Fibroblast of the aortic adventitia (primary cell): ENCODE data around the gene PRKCB. TPM values are rescaled to one million over a fixed set of nuclear protein-coding genes. Genes with fewer than 3 reads are reported as not detected.

ENCODE experiments used
- DNase-seq: peaks from one replicate; pipeline ENCODE4 v3.0.0-alpha.2; 2010; ENCODE audit warnings: low read depth
- H3K4me3 ChIP-seq: 2 replicates; pipeline ENCODE4 v1.5.1; 2011; ENCODE audit warnings: low read depth, mild to moderate bottlenecking, control low read depth, low read length, moderate library complexity
- total RNA-seq: library from RNA; depleted of rRNA; stranded (reverse); fragments of >200 nt; gene quantifications from 2 replicates; pipeline ENCODE4 v1.2.3, GENCODE V29; 2012; ENCODE audit warnings: low replicate concordance
- TF ChIP-seq, protein P1 (sequence below): IDR thresholded peaks from 2 replicates; pipeline ENCODE4 v1.5.1; 2011; ENCODE audit warnings: mild to moderate bottlenecking, low read length, control low read depth, inconsistent platforms; ENCODE audit not compliant: insufficient read depth

Gene PRKCB
- total RNA-seq, 1 donor = not detected

DNA sequence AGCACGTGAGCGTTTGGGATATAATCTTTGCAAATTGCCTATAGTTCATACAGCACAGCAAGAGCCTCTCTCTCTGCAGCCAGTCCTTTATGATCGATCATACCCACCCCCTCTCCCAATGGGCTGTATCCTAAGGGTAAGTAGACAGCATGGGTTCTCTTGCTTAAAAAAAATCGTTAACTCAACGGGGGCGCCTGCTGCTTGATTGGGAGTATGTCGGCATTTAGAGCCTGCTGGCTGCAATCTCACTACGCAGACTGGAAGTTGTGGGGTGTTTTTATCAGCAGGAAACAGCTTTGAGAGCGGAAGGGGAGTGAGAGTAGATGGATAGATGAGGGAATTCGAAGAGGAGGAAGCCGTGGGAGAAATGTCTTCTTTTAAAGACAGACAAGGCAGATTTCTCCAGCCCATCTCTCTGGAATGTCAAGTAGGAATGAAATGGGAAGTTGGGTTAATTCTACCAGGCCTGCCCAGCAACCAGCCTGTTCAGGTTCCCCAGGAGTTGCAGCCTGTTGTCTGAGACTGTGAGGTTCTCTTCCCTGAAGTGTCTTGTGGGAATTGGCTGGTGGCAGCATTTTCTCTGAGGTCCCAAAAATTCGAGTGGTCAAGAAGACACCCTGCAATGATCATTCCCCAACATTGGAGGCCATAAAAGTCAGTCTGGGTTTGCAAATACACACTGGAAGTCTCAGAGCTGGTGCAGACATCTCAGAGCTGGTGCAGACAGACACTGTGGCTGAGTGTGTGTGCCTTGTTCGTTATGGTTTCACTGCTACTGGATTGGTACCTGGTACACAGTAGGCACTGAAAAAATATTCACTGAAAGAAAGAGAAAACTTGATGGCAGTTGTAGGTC lies 65.6 kb downstream of the PRKCB start:
- no peak for DNase-seq
- TF ChIP-seq, protein P1, sequence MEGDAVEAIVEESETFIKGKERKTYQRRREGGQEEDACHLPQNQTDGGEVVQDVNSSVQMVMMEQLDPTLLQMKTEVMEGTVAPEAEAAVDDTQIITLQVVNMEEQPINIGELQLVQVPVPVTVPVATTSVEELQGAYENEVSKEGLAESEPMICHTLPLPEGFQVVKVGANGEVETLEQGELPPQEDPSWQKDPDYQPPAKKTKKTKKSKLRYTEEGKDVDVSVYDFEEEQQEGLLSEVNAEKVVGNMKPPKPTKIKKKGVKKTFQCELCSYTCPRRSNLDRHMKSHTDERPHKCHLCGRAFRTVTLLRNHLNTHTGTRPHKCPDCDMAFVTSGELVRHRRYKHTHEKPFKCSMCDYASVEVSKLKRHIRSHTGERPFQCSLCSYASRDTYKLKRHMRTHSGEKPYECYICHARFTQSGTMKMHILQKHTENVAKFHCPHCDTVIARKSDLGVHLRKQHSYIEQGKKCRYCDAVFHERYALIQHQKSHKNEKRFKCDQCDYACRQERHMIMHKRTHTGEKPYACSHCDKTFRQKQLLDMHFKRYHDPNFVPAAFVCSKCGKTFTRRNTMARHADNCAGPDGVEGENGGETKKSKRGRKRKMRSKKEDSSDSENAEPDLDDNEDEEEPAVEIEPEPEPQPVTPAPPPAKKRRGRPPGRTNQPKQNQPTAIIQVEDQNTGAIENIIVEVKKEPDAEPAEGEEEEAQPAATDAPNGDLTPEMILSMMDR = no peak
- no peak overlapping the region for H3K4me3 ChIP-seq

DNA sequence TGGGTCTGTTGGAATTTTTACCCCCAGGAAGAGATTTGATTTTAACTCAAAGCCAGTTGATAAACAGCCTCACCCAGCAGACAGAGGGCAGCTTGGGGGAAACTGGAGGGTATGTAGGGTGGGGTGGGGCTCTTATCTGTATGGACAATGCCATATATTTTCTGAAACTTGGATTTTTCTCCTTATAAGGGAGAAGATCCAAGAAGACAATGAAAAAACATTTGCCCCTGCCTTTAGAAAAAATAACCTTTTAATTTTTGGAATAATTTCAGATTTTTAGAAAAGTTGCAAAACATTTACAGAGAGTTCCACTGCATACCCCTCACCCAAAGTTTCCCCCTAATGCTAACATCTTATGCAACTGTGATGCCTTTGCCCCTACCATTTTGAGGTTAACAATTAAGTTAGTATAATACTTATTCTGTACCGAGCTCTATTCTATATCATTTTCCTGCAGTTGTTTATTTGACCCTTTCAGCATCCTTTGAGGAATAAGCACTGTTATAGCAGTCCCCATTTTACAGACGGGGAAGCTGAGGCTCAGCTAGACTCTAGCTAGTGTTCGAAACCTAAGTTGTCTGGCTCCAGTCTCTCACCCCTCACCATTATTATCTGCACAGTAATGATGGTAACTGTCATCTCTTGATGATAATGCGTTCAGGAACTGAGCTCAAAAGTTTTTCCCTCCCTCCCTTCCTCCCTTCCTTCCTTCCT lies 66.4 kb downstream of the PRKCB start:
- H3K4me3 ChIP-seq = no peak overlapping the region
- no peak for DNase-seq
- TF ChIP-seq, protein P1 = no peak

DNA sequence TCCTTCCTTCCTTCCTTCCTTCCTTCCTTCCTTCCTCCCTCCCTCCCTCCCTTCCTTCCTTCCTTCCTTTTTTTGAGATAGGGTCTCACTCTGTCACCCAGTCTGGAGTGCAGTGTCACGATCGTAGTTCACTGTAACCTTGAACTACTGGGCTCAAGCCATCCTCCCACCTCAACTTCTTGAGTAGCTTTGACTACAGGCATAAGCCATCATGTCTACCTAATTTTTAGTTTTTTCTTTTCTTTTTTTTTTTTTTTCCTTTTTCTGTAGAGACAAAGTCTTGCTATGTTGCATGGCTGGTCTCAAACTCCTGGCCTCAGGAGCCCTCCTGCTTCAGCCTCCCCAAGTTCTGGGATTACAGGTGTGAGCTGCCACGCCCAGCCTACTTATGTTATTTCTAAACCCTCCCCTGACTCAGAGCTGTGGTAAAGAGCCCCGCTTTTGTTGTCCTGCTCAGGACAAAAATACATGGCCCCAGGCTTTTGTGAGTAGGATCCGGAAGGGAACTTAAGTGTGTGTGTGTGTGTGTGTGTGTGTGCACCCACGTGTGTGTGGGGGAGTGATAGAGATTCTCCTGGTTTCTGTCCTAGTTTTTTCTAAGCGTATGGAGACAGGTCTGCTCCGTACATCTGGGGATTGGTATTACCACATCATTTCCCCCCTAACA lies 67.1 kb downstream of the PRKCB start:
- TF ChIP-seq, protein P1 = no peak
- no peak overlapping the region for H3K4me3 ChIP-seq
- DNase-seq = no peak

DNA sequence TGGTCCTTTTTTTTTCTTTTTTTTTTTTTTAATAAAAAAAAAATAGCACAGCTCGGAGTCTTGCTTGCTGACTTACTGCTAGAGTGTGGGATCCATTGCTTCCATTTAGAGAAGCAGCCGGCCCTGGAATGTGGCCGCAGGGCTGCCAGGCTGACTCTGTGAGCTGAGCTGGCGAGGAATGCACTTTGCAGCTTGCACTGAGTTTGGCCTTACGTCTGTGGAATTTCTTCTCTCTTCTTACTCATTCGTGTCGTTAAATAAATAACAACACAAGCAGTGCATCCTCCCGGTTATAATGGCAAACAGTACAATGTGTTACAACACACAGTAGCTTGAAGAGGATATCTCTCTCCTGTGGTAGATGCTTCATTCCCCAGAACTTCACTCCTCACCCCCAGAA lies 69.2 kb downstream of the PRKCB start:
- peak; percentile 4 for DNase-seq
- TF ChIP-seq, protein P1 = no peak
- H3K4me3 ChIP-seq = no peak overlapping the region

DNA sequence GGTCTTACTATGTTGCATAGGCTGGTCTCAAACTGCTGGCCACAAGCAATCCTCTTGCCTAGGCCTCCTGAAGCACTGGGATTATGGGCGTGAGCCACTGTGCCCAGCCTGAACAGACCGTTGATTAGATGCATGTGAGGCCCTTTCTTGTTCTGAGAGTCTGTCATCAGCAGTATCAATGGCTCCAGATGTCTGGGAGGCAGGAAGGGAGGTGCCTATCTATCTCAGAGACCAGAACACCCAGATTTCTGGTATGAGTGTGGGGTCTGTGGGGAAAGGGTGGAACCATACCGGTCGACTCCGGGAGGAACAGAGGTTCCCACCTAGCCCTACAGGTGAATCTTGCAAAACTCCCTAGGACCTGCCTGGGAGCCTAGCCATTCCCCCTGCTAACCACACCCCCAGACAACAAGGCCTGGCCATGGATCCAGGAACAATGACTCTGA lies 71.7 kb downstream of the PRKCB start:
- TF ChIP-seq, protein P1 = no peak
- no peak for DNase-seq
- H3K4me3 ChIP-seq = no peak overlapping the region

DNA sequence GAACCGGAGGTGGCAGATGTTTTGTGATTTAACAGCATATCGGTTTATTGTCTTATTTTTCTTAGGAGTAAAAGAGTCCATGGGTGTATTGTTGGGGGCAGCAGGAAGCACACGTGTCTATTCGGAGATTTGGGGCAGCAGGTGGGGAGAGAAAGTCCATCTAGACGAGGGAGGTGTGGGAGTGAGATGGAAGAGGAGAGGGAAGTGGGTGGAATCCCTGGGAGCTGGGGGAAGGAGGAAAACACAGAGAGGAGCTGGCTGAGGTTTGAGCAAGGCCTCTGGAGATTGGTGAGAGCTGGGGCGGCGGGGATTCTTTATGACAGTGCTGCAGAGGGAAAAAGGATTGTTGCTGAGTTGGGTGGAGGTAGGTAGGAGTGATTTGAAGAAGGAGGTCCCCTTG lies 72.1 kb downstream of the PRKCB start:
- TF ChIP-seq, protein P1 = no peak
- no peak for DNase-seq
- H3K4me3 ChIP-seq = no peak overlapping the region
